ENCODE measurements around the gene NCSTN.
"Not testable (repeated sequence)": the region's sequence is repeated elsewhere in the genome, so short reads cannot be mapped to it uniquely, and the experiment has no call there.

Gene NCSTN

DNA sequence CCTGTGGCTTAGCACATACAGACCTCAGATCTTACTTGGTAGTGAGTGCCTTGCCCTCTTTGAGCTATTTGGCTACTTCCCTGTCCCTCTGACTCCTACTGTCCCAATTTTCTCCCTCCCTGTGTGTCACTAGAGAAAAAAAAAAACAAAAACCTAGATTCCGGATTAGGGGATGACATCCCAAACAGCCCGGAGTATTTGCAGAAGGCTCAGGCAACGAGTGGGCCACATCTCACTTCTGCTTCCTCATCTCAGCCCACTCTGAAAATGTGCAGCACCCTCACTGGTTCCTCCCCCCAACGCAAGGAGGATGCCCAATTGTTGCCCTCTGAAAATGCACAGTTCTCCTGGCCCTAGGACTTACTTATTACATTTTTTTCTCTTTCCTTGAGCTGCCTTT is 28.6 kb downstream of the NCSTN start:
- no peak for DNase-seq (ENCODE audit: low read depth)

DNA sequence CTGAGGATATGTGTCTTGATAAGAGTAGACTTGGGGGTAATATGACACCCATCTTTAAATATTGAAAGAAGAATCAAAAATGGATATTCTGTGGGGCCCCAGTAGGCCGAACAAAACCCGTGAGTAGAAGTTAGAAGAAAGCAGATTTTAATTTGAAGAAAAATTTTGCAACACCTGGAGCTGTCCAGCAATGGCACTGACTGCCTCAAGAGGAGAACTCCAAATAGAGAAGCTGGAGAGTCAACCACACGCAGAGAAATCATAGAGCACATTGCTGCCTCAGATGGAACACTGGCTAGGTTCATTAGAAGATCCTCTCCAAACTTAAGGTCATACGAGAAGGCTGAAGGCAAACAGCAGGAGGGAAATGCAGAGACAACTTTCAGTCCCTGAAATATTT is 30.5 kb downstream of the NCSTN start:
- no peak for DNase-seq (ENCODE audit: low read depth)

DNA sequence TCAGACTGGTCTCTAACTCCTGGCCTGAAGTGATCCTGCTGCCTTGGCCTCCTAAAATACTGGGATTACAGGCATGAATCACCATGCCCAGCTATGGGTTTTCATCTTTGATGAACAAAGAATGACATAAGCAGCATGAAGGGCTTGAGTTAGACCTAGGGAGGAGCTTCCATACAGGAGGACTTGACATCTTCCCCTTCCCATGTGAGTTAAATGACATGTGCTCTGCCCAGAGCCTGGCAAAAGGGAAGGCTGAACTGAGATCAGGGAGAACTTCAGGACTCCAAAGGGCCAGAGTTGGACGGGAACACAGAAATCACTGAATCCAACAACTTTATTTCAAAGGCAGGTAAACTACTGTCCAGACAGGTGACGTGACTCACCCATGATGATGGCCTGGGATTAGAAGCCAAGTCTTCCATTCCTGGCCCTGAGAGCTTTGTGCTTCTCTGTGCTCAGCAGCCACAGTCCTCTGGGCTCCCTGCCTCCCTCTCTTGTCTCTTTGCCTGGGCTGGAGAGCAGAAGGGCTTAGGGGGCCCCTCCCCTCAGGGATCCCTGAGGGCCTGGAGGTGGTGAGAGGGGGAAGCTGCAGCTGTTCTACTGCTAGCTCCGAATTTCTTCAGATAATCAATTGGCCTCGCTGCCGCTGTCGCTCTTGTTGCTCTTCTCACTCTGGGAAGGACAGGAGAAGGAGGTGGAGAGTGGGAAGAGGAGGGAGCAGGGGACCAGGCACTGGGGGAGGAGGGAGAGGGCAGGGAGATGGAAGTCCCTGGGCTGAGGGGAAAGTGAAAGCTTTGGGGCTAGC is 31.3 kb downstream of the NCSTN start:
- no peak for DNase-seq (ENCODE audit: low read depth)

DNA sequence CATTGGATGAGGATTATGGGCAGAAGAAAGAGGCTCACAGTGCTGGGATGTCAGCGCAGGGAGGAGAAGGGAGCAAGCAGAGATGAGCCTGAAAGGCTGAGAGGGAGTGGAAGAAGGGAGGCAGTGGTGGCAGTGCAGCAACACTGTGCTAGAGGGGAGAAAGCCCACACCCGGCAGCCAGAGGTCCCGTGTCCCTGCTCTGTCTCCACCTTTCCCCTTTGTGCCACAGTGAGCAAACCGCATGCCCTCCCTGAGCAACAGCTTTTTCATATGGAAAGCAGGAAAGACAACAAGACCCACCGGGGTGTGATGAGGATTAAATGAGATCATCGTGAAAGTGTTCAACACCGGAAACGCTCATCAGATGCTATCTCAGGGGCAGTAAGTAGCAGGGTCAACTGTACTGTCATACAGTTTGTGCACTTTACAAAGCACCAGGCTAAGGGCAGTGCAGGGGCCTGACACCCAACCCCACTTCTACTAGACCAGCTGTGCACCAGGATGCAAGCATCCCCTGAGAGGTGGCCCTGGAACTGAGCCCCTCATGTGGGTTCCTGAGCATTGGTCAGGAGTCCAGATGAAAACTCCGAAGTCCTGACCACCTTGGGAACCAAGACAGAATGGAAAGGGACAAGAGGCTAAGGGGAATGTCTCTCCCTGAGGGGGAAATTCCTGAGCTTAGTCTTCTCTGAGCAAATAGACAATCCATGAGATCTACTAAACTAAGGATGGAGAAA is 32.8 kb downstream of the NCSTN start:
- no peak for DNase-seq (ENCODE audit: low read depth)

DNA sequence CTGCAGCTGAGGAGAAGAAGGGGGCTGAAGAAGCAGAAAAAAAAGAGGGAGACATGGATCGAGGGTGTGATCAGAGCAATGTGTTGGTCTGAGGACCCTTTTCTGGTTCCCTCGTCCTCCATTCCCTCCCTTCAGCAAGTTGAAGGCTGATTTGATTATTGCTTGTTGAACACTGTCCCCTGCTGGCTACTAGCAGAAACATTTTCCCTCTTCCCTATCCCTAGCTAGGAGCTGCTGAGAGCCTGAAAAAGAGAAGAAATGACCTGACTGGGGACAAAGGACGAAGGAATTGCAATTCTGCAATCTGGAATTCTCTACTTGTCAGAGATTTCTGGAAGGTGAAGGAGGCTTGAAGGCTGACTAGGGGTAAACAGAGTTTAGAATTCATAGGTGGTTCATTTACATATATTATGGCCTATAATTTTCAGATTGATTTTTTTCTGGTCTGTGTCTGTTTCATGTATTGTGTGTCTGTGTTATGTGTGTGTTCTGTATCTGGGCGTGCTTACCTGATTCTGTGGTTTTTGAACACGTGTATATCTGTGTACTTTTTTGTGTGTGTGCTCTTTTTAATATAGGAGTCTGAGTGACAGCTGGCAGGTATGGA is 33.4 kb downstream of the NCSTN start:
- peak; percentile 55 for DNase-seq (ENCODE audit: low read depth)

DNA sequence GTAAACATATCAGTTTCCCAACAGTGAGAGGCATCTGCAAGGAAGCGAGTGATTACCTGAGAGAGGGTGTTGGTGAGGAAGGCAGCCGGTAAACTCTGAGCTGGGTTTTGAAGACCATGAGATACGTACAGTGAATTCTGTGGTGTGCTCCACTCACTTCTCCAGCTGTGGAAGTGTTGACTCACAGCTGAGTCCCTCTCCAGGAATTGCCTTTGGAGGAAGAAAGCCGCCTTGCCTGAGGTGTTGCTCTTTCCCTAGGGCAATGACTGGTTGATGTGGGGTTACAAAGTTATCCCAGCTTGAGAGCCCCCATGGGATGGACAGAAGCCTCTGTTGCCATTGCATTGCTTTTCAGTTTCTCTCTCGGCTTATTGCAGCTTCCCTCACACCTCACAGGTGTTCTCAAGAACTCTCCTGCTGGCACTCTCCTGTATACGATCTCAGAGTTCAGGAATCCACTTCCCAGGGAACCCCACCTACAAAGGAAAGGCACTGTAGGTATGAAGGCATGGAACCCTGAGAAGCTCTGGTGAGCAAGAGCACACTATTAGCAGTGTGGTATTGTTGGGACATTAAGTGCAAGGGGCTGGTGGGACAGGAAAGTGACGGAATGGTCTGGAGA is 34.5 kb downstream of the NCSTN start:
- DNase-seq (ENCODE audit: low read depth), result no peak

DNA sequence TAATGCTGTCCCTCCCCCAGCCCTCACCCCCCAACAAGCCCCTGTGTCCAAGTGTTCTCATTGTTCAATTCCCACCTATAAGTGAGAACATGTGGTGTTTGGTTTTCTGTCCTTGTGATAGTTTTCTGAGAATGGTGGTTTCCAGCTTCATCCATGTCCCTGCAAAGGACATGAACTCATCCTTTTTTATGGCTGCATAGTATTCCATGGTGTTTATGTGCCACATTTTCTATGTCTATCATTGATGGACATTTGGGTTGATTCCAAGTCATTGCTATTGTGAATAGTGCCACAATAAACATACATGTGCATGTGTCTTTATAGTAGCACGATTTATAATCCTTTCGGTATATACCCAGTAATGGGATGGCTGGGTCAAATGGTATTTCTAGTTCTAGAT is 41.6 kb downstream of the NCSTN start:
- not testable (repeated sequence) for DNase-seq (ENCODE audit: low read depth)

DNA sequence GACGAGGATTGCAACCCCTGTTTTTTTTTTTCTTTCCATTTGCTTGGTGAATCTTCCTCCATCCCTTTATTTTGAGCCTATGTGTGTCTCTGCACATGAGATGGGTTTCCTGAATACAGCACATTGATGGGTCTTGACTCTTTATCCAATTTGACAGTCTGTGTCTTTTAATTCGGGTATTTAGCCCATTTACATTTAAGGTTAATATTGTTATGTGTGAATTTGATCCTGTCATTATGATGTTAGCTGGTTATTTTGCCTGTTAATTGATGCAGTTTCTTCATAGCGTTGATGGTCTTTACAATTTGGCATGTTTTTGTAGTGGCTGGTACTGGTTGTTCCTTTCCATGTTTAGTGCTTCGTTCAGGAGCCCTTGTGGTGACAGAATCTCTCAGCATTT is 45.2 kb downstream of the NCSTN start:
- DNase-seq (ENCODE audit: low read depth), result not testable (repeated sequence)

DNA sequence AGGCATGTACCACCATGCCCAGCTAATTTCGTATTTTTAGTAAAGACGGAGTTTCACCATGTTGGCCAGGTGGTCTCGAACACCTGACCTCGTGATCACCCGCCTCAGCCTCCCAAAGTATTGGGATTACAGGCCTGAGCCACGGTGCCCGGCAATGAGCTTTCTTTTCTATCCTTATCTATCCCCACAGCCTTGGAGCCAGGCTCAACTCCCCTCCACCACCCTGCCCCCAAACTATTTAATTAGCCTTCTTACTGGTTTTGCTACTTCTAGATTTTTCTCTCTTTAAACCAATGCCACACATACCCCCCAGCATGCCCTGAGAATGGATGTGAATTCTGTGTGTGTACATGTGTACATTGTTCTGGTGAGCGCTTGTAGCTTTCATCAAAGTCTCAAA is 51.5 kb downstream of the NCSTN start:
- DNase-seq (ENCODE audit: low read depth), result no peak

DNA sequence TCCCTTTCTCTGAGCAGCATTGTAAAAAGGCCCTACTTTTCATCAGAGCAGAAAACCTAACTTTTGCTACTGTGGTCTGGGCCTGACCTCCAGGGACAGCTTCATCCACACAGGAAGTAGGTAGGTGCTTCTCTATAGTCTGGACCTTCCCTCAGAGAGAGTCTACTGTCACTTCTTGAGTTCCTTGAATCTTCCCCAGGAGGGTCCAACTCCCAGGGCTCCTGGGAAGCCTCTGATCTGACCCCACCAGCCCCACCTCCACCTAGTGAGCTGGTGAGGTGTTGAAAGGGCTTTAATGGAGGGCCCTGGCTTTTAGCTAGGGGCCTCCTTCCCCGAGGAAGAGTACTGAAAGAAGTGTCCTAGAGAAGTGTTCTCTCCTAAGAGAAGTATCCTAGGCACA is 54.5 kb downstream of the NCSTN start:
- no peak for DNase-seq (ENCODE audit: low read depth)

DNA sequence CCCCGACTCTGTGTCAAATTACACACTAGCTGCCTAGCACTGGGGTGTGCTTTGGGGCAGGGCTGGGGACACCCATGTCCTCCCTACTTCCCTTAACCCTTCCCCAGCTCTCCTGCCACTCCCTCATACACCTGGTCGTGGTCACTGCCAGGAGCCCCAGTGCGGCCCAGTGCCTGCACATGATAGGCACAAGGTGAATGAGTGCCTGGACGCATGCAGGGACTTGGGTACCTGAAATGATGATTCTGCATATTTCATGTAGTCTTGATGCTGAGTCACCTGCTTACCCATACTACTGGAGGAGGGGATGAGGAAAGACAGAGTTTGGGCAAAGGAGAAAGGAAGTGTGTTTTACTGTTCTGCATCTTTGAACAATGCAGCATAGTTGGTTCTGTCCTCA is 55.6 kb downstream of the NCSTN start:
- DNase-seq (ENCODE audit: low read depth), result no peak

DNA sequence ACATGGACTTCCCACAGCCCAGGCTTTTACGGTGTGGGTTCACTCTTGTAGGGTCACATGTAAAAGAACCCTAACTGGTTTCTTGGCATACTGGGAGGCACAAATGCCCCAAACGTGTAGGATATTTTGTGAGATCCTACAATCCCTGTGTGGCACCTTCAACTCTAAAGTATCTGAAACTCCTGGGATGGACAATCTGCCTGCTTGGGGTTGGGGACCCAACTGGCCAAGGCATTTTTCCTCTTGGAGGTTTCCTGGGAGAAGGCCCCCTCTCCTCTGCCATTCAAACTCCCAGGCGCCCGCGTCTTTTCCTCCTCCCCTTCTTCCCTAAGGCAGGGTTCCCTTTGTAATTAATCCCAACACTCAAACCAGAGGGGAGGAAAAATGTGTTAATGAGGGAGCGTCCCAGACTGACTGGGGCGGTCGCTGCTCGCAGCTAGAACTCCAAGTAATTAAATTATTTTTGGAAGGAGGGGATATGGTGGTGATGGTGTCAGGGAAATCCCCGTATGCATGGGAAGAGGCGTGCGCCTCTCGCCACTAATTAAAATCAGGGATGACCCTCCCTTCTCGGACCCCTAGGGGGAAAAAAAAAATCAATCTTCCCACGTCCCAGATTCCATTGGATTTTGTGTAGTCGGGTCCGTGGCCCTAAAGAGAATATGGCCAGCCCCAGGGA is 56.5 kb downstream of the NCSTN start:
- no peak for DNase-seq (ENCODE audit: low read depth)

DNA sequence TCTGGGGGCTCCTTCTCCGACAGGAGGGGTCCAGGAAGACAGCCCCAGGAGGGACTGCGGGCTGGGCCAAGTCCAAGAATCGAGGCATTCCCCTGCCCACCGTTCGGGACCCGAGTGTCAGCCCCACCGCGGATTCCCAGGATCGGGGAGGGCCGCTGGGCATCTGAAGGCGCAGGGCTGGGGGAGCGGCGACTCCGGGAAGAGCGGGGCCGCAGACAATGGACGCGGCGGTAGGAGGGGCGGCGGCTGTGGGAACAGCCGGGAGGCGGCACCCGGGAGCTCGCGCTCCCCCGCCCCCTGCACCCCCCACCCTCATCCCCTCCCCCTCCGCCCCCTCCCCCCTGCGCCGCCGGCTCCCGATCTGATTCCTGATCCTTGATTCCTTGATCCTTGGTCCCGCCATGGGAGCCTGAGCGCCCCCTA is 57.1 kb downstream of the NCSTN start, which contains the start of gene VANGL2:
Gene VANGL2 (plus strand): TSS at position 342 of the 423 bp plus-strand sequence. CDS start 15,274 bp downstream, outside the sequence.
- DNase-seq (ENCODE audit: low read depth), result no peak

DNA sequence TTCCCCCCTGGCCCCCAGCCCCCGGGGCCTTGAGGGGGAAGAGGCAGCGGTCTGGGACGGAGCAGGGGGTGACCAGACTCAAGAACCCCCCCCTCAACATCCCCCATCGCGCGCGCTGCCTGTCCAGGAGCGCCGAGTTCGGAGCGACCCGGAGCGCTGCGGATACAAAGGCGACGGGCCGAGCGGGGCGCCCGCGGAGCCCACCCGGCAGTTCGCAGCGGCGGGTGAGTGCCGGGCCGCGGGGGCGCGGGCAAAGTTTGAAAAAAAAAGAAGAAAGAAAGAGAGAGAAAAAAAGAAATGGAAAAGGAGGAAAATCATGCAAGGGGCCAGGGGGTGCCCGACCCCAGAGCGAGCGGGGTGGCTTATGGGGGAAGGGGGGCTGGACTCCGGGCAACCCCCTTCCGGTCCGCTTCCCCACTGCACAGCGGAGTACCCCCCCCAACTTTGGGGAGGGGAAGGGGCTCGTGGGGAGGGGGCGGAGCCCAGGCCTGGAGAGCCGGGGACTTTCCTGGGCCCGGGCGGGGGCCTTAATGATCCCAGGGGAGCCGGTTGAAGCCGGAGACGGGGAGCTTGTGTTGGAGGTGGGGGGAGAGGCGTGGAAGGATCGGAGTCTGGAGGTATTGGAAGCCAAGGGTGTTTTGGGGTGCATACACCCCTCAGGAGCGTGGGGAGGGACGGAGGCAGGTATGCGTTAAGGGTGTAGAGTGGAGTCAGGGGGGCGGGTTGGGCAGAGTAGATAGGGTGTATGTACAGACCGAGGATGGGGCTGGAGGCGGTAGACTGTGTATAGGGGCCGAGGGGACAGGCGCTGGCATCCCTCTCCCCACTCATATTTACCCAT is 57.7 kb downstream of the NCSTN start:
- no peak for DNase-seq (ENCODE audit: low read depth)

DNA sequence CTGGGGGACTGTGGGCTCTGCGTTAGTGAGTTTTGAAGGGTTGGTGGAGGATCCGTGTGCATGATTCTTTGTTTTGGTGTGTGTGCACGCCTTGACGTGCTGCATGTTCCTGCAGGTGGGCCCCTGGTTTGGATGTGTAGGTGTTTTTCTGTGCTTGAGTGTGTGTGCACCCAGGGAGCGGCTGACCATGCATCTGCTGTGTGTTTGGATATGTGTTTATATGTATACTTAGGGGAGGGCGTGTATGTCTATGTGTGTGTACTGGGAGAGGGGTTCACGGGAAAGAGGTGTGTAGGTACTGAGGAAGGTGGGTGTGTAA is 58.3 kb downstream of the NCSTN start:
- no peak for DNase-seq (ENCODE audit: low read depth)

DNA sequence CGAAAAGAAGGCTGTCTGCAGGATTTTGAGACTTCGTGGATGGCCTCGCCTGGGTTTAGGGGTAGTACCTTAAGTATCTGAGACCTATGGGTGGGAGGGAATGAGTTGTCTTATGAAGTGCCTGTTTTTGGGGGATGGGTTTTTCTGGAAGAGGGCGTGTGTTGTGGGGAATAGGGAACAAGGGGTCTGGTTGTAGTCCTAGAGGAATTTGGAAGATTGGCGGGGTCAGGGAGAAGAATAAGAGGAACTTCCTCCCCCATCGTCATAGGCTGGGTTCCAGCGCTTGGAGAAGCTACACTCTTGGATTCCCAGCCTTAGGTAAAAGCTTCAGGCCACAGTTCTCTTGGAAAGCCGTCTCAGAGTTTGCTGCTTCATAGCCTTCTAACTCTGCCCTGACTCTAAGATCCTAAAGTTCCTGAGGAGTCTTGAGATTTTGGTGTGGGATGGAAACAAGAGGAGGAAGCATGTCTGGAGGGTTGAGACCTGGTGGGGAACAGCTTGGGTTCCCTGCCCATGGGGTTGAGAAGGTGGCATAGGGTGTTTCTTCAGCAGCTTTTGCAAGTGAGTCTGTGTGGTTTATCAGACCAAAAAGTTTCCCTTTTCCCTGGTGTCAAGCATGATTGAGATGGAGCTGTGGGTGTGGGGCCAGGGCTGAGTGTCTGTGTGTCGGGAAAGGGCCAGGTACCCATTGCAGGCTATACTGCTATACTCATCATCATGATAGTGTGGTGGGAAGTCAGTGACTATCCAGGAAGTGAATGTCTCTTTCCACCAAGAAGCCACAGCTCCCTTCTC is 59.0 kb downstream of the NCSTN start:
- no peak for DNase-seq (ENCODE audit: low read depth)

DNA sequence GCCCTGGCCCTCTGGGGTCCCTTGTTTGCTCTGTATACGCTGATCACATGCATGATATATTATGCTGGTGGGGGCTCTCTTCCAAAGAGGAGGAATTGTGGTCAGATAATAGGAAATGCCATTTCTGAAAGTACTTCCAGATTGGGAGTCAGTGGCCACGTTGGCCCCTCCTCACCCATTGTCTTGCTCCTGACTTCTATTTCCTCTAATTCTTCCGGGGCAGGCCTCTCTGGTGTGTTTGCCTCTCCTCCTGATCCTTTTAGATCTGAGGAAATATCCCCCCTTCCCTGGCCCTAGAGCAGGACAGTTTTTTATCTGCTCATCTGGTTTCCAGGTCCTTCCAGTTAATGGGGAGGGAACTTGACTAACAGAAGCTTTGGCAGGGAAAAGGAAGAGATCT is 60.1 kb downstream of the NCSTN start:
- DNase-seq (ENCODE audit: low read depth), result no peak

DNA sequence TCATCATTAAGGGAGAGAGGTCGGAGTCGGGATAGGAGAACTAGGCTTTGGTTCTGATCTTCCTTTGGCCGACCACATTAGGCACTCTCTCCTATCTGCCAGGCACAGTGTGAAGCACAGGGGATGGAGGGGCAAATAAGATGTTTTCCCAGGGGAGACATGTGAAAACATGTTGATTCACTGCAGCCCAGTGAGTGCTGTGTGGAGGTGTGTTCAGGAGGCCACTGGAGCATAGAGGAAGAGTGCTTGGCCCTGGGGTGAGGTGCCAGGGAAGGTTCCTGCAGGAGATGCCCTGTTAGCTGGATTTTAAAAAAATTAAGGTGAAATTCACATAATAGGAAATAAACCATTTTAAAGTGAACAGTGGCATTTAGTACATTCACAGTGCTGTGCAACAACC is 60.9 kb downstream of the NCSTN start:
- no peak for DNase-seq (ENCODE audit: low read depth)

DNA sequence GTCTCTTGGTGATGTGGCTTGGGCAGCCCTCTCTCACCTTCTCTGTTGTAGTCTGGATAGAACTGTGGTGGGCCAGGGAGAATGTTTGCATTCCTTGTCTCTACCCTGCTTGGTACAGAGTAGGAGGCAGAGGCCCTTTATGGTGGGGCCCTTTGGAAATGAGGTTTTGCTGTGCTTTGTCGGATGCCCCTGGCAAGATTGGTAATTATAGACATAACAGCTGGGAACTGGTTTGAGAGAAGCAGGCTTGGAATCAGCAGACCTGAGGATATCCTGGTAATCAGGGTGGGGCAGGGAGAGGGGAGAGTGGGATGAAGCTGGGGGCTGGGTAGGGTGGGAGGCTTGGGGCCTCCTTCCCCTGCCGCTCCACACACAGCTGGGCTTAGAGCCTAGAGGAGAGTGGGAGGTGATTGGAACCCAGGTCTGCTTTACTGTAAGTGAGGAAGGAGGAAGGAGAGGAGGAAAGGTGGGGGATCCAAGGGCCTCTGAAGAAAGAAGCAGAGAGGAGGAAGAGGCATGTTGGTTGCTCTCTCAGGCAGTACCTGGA is 62.2 kb downstream of the NCSTN start:
- no peak for DNase-seq (ENCODE audit: low read depth)

Data from fibroblast of gingiva (primary cell).